DND-41 (cell line): ENCODE results near the gene PML.
"Not testable (repeated sequence)": the region's sequence is repeated elsewhere in the genome, so short reads cannot be mapped to it uniquely, and the experiment has no call there.

Experiments
- ATAC-seq: fragments of 200-7000 bp; cut with Tn5 transposase; 3 replicates; pipeline ENCODE4 v1.9.1; 2021; ENCODE audit warnings: low read depth; ENCODE audit not compliant: insufficient read depth
- DNase-seq: peaks from one replicate; pipeline ENCODE4 v3.0.0-alpha.2; 2020
- H2AFZ ChIP-seq: 2 replicates; pipeline ENCODE4 v1.6.0; 2012; ENCODE audit warnings: low read depth, low read length
- H3K27ac ChIP-seq: 2 replicates; pipeline ENCODE4 v1.5.1; 2012; ENCODE audit warnings: low read length, inconsistent platforms
- H3K27me3 ChIP-seq: fragments of 200-600 bp; sonication (generic); 2 replicates; pipeline ENCODE4 v1.6.0; 2012; ENCODE audit warnings: low read length, mild to moderate bottlenecking, inconsistent platforms; ENCODE audit not compliant: insufficient read depth, poor library complexity
- H3K36me3 ChIP-seq: 2 replicates; pipeline ENCODE4 v1.5.1; 2012; ENCODE audit warnings: low read length, inconsistent platforms; ENCODE audit not compliant: insufficient read depth
- H3K4me1 ChIP-seq: 2 replicates; pipeline ENCODE4 v1.5.1; 2012; ENCODE audit warnings: mild to moderate bottlenecking, low read length; ENCODE audit not compliant: insufficient read depth
- H3K4me2 ChIP-seq: 2 replicates; pipeline ENCODE4 v1.6.0; 2012; ENCODE audit warnings: mild to moderate bottlenecking, moderate library complexity, low read length, inconsistent platforms; ENCODE audit not compliant: insufficient read depth
- H3K4me3 ChIP-seq, 2 experiments: fragments of 200-600 bp in 1 of 2; shearing (Covaris generic) in 1 of 2; 2 replicates each; pipeline ENCODE4 v1.5.1; 2012 to 2016; ENCODE audit warnings: inconsistent platforms in 2 of 2, low read length in 2 of 2, mild to moderate bottlenecking in 2 of 2, low read depth in 1 of 2, moderate library complexity in 1 of 2
- H3K79me2 ChIP-seq: 2 replicates; pipeline ENCODE4 v1.6.0; 2012; ENCODE audit warnings: low read length, inconsistent platforms; ENCODE audit not compliant: insufficient read depth
- H3K9ac ChIP-seq: 2 replicates; pipeline ENCODE4 v1.6.0; 2012; ENCODE audit warnings: low read depth, mild to moderate bottlenecking, inconsistent platforms, low read length, moderate library complexity
- H3K9me3 ChIP-seq: 2 replicates; pipeline ENCODE4 v1.5.1; 2012; ENCODE audit warnings: low read length, moderate library complexity, mild to moderate bottlenecking, inconsistent platforms; ENCODE audit not compliant: insufficient read depth, severe bottlenecking
- H4K20me1 ChIP-seq: 2 replicates; pipeline ENCODE4 v1.6.0; 2012; ENCODE audit warnings: low read length; ENCODE audit not compliant: insufficient read depth
- CTCF ChIP-seq: IDR thresholded peaks from 2 replicates; pipeline ENCODE4 v1.5.1; 2012; ENCODE audit warnings: borderline replicate concordance, low read length, moderate library complexity, mild to moderate bottlenecking; ENCODE audit not compliant: poor library complexity, severe bottlenecking; ENCODE audit errors: extremely low read depth
- EZH2 ChIP-seq: IDR thresholded peaks from 3 replicates; pipeline ENCODE4 v1.6.1; 2012; ENCODE audit warnings: borderline replicate concordance, low read depth, mild to moderate bottlenecking, moderate library complexity, low read length, inconsistent platforms; ENCODE audit not compliant: severe bottlenecking

The PML gene

GRCh38 chr15:74060251-74060650, 65.7 kb downstream of the PML start:
- Histone ChIP-seq H3K79me2 (no peaks in the 10 kb centered on the region), H3K4me1 (peaks cover 8% of the 10 kb centered on the region; the same call in 1 of the 2 replicates), H3K4me2 (no peak overlapping the region), H3K9me3 (no peaks in the 10 kb centered on the region), H3K27ac (no peak overlapping the region), H3K27me3 (peaks cover 3% of the 10 kb centered on the region), H3K36me3 (no peaks in the 10 kb centered on the region), H3K4me3 (no peak overlapping the region), H3K9ac (no peak overlapping the region), H2AFZ (no peak overlapping the region), H4K20me1 (no peaks in the 10 kb centered on the region)
- no peak for ATAC-seq
- DNase-seq, result no peak
- TF ChIP-seq EZH2, result no peak
- no peak for TF ChIP-seq CTCF

- no peak for TF ChIP-seq CTCF
- TF ChIP-seq EZH2, result no peak
- H3K4me3 ChIP-seq, result no peak overlapping the region
- no peak overlapping the region for H3K27ac ChIP-seq
- H3K27me3 ChIP-seq, result no peaks in the 10 kb centered on the region
- H3K79me2 ChIP-seq, result no peaks in the 10 kb centered on the region
- no peak overlapping the region for H3K4me2 ChIP-seq
- H3K4me1 ChIP-seq, result peaks cover 8% of the 10 kb centered on the region; the same call in 1 of the 2 replicates
- ATAC-seq (no peak), DNase-seq (no peak)
- H3K9me3 ChIP-seq, result no peaks in the 10 kb centered on the region
- no peaks in the 10 kb centered on the region for H4K20me1 ChIP-seq
- no peak overlapping the region for H2AFZ ChIP-seq
- H3K36me3 ChIP-seq, result no peaks in the 10 kb centered on the region
- no peak overlapping the region for H3K9ac ChIP-seq
These were observed 67.7 kb downstream of the PML start for GRCh38 chr15:74062236-74062635.

GRCh38 chr15:74062671-74063070, 68.2 kb downstream of the PML start:
- Histone ChIP-seq H3K4me2 (no peak overlapping the region), H3K9ac (no peak overlapping the region), H4K20me1 (no peaks in the 10 kb centered on the region), H3K79me2 (no peaks in the 10 kb centered on the region), H3K9me3 (no peaks in the 10 kb centered on the region), H3K27me3 (no peaks in the 10 kb centered on the region), H3K4me3 (no peak overlapping the region), H3K36me3 (no peaks in the 10 kb centered on the region), H3K4me1 (peaks cover 8% of the 10 kb centered on the region; the same call in 1 of the 2 replicates), H2AFZ (no peak overlapping the region), H3K27ac (no peak overlapping the region)
- ATAC-seq (no peak), DNase-seq (no peak)
- no peak for TF ChIP-seq EZH2
- TF ChIP-seq CTCF, result no peak

GRCh38 chr15:74063425-74064146, 69.1 kb downstream of the PML start:
- not testable (repeated sequence) for H3K9ac ChIP-seq, H3K79me2 ChIP-seq, H3K27ac ChIP-seq, H3K4me2 ChIP-seq, H3K9me3 ChIP-seq, H3K4me1 ChIP-seq, H3K27me3 ChIP-seq, H4K20me1 ChIP-seq, H2AFZ ChIP-seq, ATAC-seq, H3K36me3 ChIP-seq, DNase-seq, H3K4me3 ChIP-seq

- not testable (repeated sequence) for H3K4me1 ChIP-seq
These were observed 69.7 kb downstream of the PML start for GRCh38 chr15:74064183-74064582.

GRCh38 chr15:74064822-74065221, 70.3 kb downstream of the PML start:
- H3K27ac ChIP-seq, H3K4me2 ChIP-seq, H4K20me1 ChIP-seq, H3K79me2 ChIP-seq, H3K36me3 ChIP-seq, H3K9me3 ChIP-seq, H3K4me3 ChIP-seq, DNase-seq, H3K9ac ChIP-seq, H2AFZ ChIP-seq, H3K4me1 ChIP-seq, H3K27me3 ChIP-seq, ATAC-seq: not testable (repeated sequence)

More at GRCh38 chr15:74064183-74064582, 69.7 kb downstream of the PML start:
- H3K9ac ChIP-seq, H3K36me3 ChIP-seq, DNase-seq, H3K27me3 ChIP-seq, H3K27ac ChIP-seq, H2AFZ ChIP-seq, H3K79me2 ChIP-seq, H3K4me2 ChIP-seq, H4K20me1 ChIP-seq, ATAC-seq, H3K9me3 ChIP-seq, H3K4me3 ChIP-seq: not testable (repeated sequence)
